ENCODE measurements around the gene DLL3.

Gene DLL3

DNA sequence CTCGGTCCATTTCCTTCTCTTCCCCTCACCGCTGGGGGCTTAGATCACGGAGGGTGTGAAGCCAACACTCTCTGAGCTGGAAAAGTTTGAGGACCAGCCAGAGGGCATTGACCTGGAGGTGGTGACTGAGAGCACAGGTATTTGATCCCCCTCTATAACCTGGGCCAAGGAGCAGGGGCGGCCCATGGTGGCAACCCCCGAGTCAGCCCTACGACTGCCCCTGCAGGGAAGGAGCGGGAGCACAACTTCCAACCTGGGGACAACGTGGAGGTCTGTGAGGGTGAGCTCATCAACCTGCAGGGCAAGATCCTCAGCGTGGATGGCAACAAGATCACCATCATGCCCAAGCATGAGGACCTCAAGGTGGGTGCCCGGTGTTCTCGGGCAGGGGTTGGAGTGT is 29.7 kb upstream of the DLL3 start:
- H3K4me3 ChIP-seq (ENCODE audit: low read depth, low read length), result no peak overlapping the region
- TF ChIP-seq, protein P1, sequence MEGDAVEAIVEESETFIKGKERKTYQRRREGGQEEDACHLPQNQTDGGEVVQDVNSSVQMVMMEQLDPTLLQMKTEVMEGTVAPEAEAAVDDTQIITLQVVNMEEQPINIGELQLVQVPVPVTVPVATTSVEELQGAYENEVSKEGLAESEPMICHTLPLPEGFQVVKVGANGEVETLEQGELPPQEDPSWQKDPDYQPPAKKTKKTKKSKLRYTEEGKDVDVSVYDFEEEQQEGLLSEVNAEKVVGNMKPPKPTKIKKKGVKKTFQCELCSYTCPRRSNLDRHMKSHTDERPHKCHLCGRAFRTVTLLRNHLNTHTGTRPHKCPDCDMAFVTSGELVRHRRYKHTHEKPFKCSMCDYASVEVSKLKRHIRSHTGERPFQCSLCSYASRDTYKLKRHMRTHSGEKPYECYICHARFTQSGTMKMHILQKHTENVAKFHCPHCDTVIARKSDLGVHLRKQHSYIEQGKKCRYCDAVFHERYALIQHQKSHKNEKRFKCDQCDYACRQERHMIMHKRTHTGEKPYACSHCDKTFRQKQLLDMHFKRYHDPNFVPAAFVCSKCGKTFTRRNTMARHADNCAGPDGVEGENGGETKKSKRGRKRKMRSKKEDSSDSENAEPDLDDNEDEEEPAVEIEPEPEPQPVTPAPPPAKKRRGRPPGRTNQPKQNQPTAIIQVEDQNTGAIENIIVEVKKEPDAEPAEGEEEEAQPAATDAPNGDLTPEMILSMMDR (IDR thresholded peaks at IDR 0.05; ENCODE audit: low read depth, low read length), result no peak

DNA sequence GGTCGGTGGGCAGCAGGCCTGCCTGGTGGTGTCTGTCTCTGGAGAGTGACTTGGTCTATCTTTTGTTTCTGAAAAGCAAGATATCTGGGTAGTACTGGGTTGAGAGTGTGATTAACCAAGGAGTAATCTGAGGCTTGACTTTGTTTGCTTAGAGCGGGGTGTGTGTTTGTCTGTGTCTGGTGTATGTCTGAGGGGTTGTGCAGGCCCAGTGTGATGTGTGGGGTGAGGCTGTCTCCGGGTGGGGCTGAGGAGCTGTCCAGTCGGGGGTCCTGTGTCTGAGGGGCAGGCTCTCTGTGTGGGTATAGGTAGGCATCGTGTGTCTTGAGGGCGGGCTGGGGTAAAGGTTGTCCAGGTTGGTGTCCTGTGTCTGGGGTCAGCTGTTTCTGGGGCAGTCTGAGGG is 29.2 kb upstream of the DLL3 start:
- H3K4me3 ChIP-seq (ENCODE audit: low read depth, low read length), result no peak overlapping the region
- TF ChIP-seq, protein P1 (IDR thresholded peaks at IDR 0.05; ENCODE audit: low read depth, low read length), result no peak

DNA sequence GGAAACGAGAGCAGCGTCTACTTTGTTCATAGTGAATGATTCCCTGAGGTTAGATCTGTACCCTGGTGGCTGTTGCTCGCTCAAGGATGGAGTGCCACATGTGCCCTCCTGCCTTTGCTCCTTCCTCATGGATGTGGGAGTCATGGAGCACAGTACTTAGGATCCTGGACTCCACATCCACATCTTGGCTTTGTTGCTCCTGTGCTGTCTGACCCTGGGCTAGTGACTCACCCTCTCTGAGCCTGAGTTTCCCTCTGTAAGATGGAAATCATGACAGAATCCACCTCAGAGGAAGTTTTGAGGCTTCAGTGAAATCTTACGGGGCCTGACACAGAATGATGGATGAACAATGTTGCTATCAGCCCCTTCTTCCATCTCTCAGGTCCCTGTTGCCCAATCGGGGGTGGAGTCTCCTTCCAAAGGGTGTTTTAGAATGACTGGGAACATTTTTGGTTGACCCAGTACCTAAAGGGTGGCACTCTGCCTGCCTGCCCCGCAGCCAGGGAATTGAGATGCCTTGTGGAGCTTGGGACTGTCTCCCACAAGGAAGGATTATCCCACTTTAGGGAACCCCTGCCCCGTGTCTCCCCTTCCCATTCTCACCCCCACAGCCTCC is 27.9 kb upstream of the DLL3 start:
- TF ChIP-seq, protein P1 (IDR thresholded peaks at IDR 0.05; ENCODE audit: low read depth, low read length), result no peak
- H3K4me3 ChIP-seq (ENCODE audit: low read depth, low read length), result no peak overlapping the region

DNA sequence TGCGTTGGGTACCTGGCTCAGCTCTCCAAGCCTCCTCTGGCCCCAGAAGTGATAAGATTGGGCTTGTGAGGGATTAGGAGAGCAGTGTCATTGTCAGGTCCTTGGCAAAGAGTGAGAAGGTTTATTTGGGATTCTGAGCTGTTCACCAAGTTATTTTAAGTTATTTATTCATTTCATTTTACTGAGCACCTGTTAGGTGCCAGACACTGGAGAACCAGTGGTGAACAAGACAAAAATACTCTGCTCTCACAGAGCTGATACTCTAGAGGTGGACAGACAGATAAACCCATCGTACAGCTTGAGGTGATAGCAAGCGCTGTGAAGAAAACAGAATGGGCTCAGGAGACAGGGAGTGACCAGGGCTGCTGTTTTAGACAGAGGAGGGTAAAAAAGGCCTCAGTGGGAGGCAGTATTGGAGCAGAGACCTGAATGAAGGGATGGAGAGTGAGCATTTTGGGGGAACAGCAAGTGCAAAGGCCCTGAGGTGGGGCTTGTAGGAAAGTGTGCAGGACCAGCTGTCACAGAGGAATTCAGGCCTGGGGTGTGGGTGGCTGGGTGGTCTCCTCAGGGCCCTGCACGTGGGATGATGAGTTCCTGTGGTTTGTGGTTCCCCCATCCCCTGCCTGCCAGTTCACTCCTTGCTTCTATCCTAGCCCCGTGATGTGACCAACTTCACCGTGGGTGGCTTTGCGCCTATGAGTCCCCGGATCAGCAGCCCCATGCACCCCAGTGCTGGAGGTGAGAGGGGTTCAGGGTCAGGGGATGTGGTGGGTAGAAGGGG is 26.8 kb upstream of the DLL3 start:
- TF ChIP-seq, protein P1 (IDR thresholded peaks at IDR 0.05; ENCODE audit: low read depth, low read length), result no peak
- no peak overlapping the region for H3K4me3 ChIP-seq (ENCODE audit: low read depth, low read length)

DNA sequence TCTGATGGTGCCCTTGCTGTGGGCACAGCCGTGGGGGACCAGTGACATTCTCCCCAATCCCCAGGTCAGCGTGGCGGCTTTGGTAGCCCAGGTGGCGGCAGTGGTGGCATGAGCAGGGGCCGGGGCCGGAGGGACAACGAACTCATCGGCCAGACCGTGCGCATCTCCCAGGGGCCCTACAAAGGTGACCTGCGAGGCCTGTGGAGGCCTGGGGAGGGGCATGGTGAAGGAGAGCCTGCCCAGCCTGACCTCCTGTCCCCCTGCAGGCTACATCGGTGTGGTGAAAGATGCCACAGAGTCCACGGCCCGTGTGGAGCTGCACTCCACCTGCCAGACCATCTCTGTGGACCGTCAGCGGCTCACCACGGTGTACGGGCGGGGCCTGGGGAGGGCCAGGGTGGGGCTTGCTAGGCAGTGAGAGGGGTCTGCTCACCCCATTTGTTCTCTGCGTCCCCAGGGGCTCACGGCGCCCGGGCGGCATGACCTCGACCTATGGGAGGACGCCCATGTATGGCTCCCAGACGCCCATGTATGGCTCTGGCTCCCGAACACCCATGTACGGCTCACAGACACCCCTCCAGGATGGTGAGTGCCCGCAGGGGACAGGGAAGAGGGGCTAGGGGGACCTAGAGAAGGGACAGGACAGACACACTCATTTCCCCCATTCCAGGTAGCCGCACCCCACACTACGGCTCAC is 25.9 kb upstream of the DLL3 start:
- H3K4me3 ChIP-seq (ENCODE audit: low read depth, low read length), result no peak overlapping the region
- TF ChIP-seq, protein P1 (IDR thresholded peaks at IDR 0.05; ENCODE audit: low read depth, low read length), result no peak

DNA sequence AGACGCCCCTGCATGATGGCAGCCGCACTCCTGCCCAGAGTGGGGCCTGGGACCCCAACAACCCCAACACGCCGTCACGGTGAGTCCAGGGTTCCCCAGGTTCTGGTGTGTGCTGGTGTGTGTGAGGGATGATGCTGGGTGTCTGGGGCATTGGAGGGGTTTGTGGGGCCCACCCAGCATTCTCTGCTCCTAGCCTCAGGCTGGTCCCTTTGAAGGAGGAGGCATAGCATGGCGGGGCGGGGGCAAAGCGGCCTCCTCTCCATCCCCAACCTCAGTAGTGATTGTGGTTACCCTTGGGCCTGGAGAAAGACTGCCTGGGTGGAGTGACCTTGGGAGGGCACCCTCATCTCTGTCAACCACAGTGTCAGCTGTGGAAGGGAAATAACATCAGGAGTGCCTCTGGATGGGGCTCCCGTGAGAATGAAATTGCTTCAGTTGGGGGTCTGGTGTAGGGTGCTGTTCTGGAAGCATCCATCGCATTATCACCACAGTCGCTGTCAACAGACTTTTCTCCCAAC is 25.2 kb upstream of the DLL3 start:
- TF ChIP-seq, protein P1 (IDR thresholded peaks at IDR 0.05; ENCODE audit: low read depth, low read length), result no peak
- H3K4me3 ChIP-seq (ENCODE audit: low read depth, low read length), result no peak overlapping the region
